Activated CD4-positive, alpha-beta memory T cell treated with anti-CD3 and anti-CD28 coated beads, Interleukin-2, amount 10 ng/mL, durations not matched to agents 7 days and 5 days (primary cell): ENCODE measurements around the gene NTN4. TPM values are rescaled to one million over a fixed set of nuclear protein-coding genes. Genes with fewer than 3 reads are reported as not detected.
"Not testable (repeated sequence)": the region's sequence is repeated elsewhere in the genome, so short reads cannot be mapped to it uniquely, and the experiment has no call there.

ENCODE experiments used
- CTCF ChIA-PET: fragments of 350-600 bp; sonication (Branson Sonifier 250); formaldehyde crosslinking; loops from one replicate; lab custom pipeline; 2021; ENCODE audit warnings: antibody characterized with exemption, inconsistent platforms; lab: Charles Lee
- POLR2A ChIA-PET: fragments of 350-600 bp; sonication (Branson Sonifier 250); formaldehyde crosslinking; loops from one replicate; lab custom pipeline; 2021; ENCODE audit warnings: antibody characterized with exemption; lab: Charles Lee
- DNase-seq: peaks from one replicate; pipeline ENCODE4 v3.0.0-alpha.2; 2020
- H3K27ac Mint-ChIP-seq: one replicate; pipeline ENCODE4 v1.8.0; 2021; ENCODE audit warnings: mild to moderate bottlenecking, mixed read lengths
- H3K27me3 Mint-ChIP-seq: one replicate; pipeline ENCODE4 v1.8.0; 2021; ENCODE audit warnings: mixed read lengths
- H3K36me3 Mint-ChIP-seq: one replicate; pipeline ENCODE4 v1.8.0; 2021; ENCODE audit warnings: low read depth, mixed read lengths
- H3K4me1 Mint-ChIP-seq: one replicate; pipeline ENCODE4 v1.8.0; 2021; ENCODE audit warnings: mixed read lengths
- H3K4me3 Mint-ChIP-seq: one replicate; pipeline ENCODE4 v1.8.0; 2021; ENCODE audit warnings: mild to moderate bottlenecking, mixed read lengths
- H3K9me3 Mint-ChIP-seq: one replicate; pipeline ENCODE4 v1.8.0; 2021; ENCODE audit warnings: mixed read lengths
- total RNA-seq, 2 experiments: library from RNA; stranded (reverse); gene quantifications; one replicate each; pipeline ENCODE4 v1.2.3, GENCODE V29; 2021

The NTN4 gene
- total RNA-seq, 2 experiments from 2014 or later, result 0.25 to 0.63 TPM

DNA sequence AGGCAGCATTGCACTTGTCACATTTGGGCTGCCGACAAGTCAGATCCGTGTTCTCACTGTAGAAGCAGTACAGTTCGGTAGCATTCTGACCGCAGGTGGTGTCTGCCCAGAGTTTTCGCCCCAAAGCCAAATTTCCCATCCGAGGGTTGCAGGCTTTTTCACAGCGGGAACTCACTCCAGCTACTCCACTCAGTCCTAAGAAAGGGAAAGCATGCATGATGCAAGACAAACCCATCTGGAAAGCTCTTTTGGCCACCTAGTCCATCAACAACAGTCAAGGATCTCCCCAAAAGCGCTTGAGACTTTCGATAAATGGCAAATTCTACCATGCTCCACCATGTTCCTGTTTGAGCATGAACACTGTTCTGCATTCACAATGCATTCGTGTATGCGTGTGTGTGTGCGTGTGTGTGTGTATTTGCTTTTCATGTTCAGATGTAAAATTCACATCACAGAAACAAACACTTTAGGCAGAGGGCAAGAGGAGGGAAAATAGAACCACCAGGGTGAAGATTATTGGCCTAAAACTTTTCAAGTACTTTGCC is 3.2 kb downstream of the NTN4 start:
- ChIA-PET CTCF (no interaction called here), POLR2A (no interaction called here)
- H3K27ac Mint-ChIP-seq, result no peak overlapping the region
- H3K4me1 Mint-ChIP-seq, result peaks cover 12% of the 10 kb centered on the region
- no peaks in the 10 kb centered on the region for H3K9me3 Mint-ChIP-seq
- H3K4me3 Mint-ChIP-seq, result no peak overlapping the region
- no peak for DNase-seq
- H3K36me3 Mint-ChIP-seq, result no peaks in the 10 kb centered on the region
- peaks cover 49% of the 10 kb centered on the region for H3K27me3 Mint-ChIP-seq

DNA sequence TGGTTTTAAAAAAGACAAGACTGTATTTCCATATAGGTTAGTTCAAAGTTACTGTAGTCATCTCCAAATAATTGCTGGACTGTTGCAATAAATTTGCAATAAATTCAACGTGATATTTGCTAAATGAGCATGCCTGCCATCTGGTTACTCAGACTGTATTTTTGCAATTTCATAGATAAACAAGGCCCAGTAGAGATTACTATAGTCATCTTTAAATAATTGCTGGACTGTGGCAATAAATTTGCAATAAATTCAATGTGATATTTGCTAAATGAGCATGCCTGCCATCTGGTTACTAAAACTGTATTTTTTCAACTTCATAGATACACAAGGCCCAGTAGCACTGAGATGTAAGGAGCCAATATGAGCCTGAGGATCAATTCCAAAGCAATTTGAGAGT is 5.6 kb downstream of the NTN4 start:
- H3K36me3 Mint-ChIP-seq, result no peaks in the 10 kb centered on the region
- ChIA-PET CTCF (no interaction called here), POLR2A (no interaction called here)
- peaks cover 44% of the 10 kb centered on the region for H3K27me3 Mint-ChIP-seq
- H3K9me3 Mint-ChIP-seq, result no peaks in the 10 kb centered on the region
- peaks cover 4% of the 10 kb centered on the region for H3K4me1 Mint-ChIP-seq
- DNase-seq, result no peak
- H3K4me3 Mint-ChIP-seq, result no peak overlapping the region
- no peak overlapping the region for H3K27ac Mint-ChIP-seq

GRCh38 chr12:95784286-95784685 is 6.3 kb downstream of the NTN4 start:
- POLR2A ChIA-PET, result no interaction called here
- H3K27me3 Mint-ChIP-seq, result peaks cover 38% of the 10 kb centered on the region
- H3K36me3 Mint-ChIP-seq, result no peaks in the 10 kb centered on the region
- no peaks in the 10 kb centered on the region for H3K4me1 Mint-ChIP-seq
- DNase-seq, result no peak
- H3K4me3 Mint-ChIP-seq, result no peak overlapping the region
- H3K9me3 Mint-ChIP-seq, result no peaks in the 10 kb centered on the region
- no peak overlapping the region for H3K27ac Mint-ChIP-seq
- CTCF ChIA-PET, result no interaction called here

DNA sequence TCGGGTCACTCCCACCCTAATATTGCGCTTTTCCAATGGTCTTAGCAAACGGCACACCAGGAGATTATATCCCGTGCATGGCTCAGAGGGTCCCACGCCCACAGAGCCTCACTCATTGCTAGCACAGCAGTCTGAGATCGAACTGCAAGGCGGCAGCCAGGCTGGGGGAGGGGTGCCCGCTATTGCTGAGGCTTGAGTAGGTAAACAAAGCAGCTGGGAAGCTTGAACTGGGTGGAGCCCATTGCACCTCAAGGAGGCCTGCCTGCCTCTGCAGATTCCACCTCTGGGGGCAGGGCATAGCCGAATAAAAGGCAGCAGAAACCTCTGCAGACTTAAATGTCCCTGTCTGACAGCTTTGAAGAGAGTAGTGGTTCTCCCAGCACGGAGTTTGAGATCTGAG is 15.1 kb downstream of the NTN4 start:
- DNase-seq, H3K27ac Mint-ChIP-seq, H3K9me3 Mint-ChIP-seq, H3K4me1 Mint-ChIP-seq, POLR2A ChIA-PET, H3K4me3 Mint-ChIP-seq, CTCF ChIA-PET, H3K36me3 Mint-ChIP-seq: not testable (repeated sequence)
- H3K27me3 Mint-ChIP-seq, result peaks cover 25% of the 10 kb centered on the region

DNA sequence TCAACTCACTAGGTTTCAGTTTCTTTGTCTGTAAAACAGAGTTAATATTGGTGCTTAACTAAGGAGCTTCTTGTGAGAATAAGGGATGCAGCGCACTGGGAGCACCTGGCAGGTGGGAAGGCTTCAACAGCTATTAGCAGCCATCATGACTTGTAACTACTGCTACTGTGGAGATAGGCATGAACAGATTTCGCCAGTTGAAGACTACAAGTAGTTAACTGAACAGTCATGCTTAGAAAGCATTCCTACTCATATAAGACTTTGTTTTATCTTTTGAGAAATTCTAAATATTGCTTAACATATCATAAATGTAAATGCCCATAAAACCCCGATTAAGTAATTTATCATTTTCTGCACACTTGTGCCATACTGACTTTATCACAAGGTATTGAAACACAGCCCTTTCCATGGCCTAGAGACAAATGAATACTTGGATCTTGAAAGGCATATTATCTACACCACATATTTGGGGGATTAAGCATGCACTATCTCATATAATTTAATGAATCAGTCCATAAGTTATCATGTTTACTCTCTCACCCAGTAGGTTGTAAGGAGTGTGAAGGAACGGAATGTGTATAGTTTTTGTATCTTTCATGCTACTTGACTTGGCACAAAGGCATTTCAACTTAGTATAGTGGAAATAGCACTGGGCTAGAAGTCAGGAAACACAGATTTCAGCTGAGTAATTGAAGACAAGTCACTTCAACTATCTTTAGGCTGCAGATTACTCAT is 16.1 kb downstream of the NTN4 start:
- no peak for DNase-seq
- Mint-ChIP-seq H3K27ac (no peak overlapping the region), H3K36me3 (no peaks in the 10 kb centered on the region), H3K27me3 (peaks cover 21% of the 10 kb centered on the region), H3K4me1 (no peaks in the 10 kb centered on the region), H3K9me3 (no peaks in the 10 kb centered on the region), H3K4me3 (no peak overlapping the region)
- ChIA-PET CTCF (no interaction called here), POLR2A (no interaction called here)

- Mint-ChIP-seq H3K36me3 (no peaks in the 10 kb centered on the region), H3K27ac (no peak overlapping the region), H3K27me3 (peaks cover 23% of the 10 kb centered on the region), H3K4me3 (no peak overlapping the region), H3K9me3 (no peaks in the 10 kb centered on the region), H3K4me1 (no peaks in the 10 kb centered on the region)
- ChIA-PET POLR2A (interaction anchor here (0.5 kb wide), 1 partner anchor 49 kb away, joined by 4 read pairs; no protein-coding TSS in a partner anchor), CTCF (no interaction called here)
- no peak for DNase-seq
These were observed 17.2 kb downstream of the NTN4 start for GRCh38 chr12:95773320-95773719.

DNA sequence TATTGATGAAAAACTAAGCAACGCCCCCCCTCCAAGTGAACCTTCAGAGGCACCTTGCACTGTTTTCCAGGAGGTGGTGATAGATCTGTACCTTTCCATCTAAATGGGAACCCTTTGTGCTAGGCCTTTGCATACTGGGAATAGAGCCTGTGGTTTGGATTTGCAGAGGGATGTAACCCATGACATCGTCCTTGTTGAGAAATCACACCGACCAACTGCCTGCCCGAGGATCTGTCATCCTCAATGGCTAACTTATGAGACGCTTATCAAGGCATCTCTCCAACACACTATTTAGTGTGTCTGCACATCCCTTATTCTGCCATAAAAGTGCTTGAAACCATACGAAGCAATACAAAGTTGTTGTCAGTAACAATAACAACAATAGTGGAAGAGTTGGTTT is 22.9 kb downstream of the NTN4 start:
- CTCF ChIA-PET, result no interaction called here
- no peaks in the 10 kb centered on the region for H3K36me3 Mint-ChIP-seq
- peaks cover 11% of the 10 kb centered on the region for H3K27me3 Mint-ChIP-seq

DNA sequence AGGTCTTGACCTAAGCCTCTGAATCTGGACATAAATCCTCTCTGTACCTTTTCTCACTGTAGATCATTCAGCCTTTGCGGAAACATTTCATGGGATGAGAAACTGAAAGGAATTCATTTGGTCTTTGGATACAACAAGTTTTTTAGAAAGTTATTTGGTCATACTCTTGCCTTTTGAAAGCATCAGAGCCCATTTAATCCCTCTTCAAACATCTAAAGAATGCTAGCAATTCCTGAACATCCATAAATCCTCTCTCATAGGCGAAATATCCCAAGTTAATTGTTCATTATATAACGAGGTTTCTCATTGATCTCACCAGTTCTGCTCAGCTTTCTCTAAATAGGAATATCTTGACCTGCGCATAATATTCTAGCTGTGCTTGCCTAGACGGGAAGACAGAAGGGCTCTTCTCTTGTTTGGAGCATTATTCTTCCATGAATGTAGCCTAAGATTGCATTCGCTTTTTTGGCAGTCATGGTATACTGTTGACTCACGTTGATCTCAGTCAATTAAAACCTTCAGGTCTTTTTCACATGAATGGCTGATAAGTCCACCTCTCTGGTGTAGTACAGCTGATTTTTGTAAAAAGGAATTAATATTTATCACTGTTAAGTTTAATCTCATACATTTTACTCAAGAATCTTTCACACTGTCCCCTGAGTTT is 24.1 kb downstream of the NTN4 start:
- ChIA-PET CTCF (no interaction called here), POLR2A (no interaction called here)

More for the DNA sequence above, 22.9 kb downstream of the NTN4 start:
- H3K27ac Mint-ChIP-seq, result no peak overlapping the region
- no peak for DNase-seq
- no peaks in the 10 kb centered on the region for H3K9me3 Mint-ChIP-seq
- H3K4me3 Mint-ChIP-seq, result no peak overlapping the region
- POLR2A ChIA-PET, result no interaction called here
- H3K4me1 Mint-ChIP-seq, result no peaks in the 10 kb centered on the region

GRCh38 chr12:95764848-95765247 is 25.7 kb downstream of the NTN4 start:
- POLR2A ChIA-PET, result no interaction called here
- no peaks in the 10 kb centered on the region for H3K36me3 Mint-ChIP-seq
- H3K9me3 Mint-ChIP-seq, result no peaks in the 10 kb centered on the region
- no peak overlapping the region for H3K27ac Mint-ChIP-seq
- H3K4me1 Mint-ChIP-seq, result peaks cover 1% of the 10 kb centered on the region
- CTCF ChIA-PET, result no interaction called here
- no peak overlapping the region for H3K4me3 Mint-ChIP-seq
- peaks cover 9% of the 10 kb centered on the region for H3K27me3 Mint-ChIP-seq
- no peak for DNase-seq

More for the DNA sequence above, 24.1 kb downstream of the NTN4 start:
- Mint-ChIP-seq H3K36me3 (no peaks in the 10 kb centered on the region), H3K9me3 (no peaks in the 10 kb centered on the region), H3K27ac (no peak overlapping the region), H3K4me3 (no peak overlapping the region), H3K27me3 (peaks cover 6% of the 10 kb centered on the region), H3K4me1 (peaks cover 1% of the 10 kb centered on the region)
- no peak for DNase-seq

DNA sequence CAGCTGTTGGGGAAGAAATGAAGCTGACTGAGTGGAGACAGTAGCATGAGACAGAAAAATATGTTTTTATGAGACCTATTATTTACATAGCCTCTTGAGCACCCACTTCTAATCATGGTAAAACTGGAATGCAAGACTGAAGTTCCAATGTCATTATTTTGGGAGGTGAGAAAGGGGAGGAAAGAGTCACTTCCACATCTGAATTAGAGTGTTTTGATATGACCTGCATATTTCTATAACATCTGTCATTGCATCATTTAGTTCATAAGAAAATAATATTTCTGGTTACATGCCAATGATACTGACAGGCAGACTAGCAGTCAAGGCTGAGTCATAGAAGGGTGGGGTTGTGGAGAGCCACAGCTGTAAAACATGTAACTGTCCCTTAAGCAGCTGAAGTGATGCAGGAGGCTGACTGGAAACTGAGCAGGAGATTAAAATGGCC is 26.7 kb downstream of the NTN4 start:
- H3K27ac Mint-ChIP-seq, result no peak overlapping the region
- no peak overlapping the region for H3K4me3 Mint-ChIP-seq
- no peaks in the 10 kb centered on the region for H3K36me3 Mint-ChIP-seq
- peaks cover 7% of the 10 kb centered on the region for H3K27me3 Mint-ChIP-seq
- peaks cover 1% of the 10 kb centered on the region for H3K4me1 Mint-ChIP-seq
- CTCF ChIA-PET, result no interaction called here
- no peaks in the 10 kb centered on the region for H3K9me3 Mint-ChIP-seq
- DNase-seq, result no peak
- POLR2A ChIA-PET, result no interaction called here

GRCh38 chr12:95762123-95762785 is 28.3 kb downstream of the NTN4 start:
- H3K36me3 Mint-ChIP-seq, result no peaks in the 10 kb centered on the region

GRCh38 chr12:95760371-95760770 is 30.2 kb downstream of the NTN4 start:
- Mint-ChIP-seq H3K4me3 (no peak overlapping the region), H3K36me3 (no peaks in the 10 kb centered on the region), H3K27me3 (peaks cover 13% of the 10 kb centered on the region), H3K27ac (no peak overlapping the region), H3K4me1 (peaks cover 1% of the 10 kb centered on the region), H3K9me3 (no peaks in the 10 kb centered on the region)
- ChIA-PET POLR2A (no interaction called here), CTCF (interaction anchor here (0.7 kb wide), 1 partner anchor 9 kb away, joined by 3 read pairs; no protein-coding TSS in a partner anchor)
- no peak for DNase-seq

More at GRCh38 chr12:95762123-95762785, 28.3 kb downstream of the NTN4 start:
- Mint-ChIP-seq H3K27me3 (peaks cover 7% of the 10 kb centered on the region), H3K4me3 (no peak overlapping the region), H3K27ac (no peak overlapping the region), H3K9me3 (no peaks in the 10 kb centered on the region), H3K4me1 (peaks cover 1% of the 10 kb centered on the region)
- ChIA-PET POLR2A (no interaction called here), CTCF (no interaction called here)
- no peak for DNase-seq

DNA sequence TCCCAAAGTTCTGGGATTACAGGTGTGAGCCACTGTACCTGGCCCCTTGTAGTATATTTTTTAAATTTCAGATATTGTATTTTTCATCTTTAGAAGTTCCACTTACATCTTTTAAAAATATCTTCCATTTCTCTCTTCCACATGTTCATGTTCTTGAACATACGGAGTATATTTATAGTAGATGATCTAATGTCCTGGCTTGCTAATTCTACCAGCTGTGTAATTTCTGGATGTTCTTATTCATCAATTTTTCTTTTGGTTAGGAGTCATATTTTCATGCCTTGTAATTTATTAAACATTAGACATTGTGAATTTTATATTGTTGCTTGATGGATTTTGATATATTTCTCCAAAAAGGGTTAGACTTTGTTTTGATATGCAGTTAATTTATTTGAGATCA is 30.8 kb downstream of the NTN4 start:
- ChIA-PET CTCF (interaction anchor here (0.7 kb wide), 1 partner anchor 9 kb away, joined by 3 read pairs; no protein-coding TSS in a partner anchor), POLR2A (no interaction called here)
- Mint-ChIP-seq H3K4me1 (peaks cover 1% of the 10 kb centered on the region), H3K9me3 (no peaks in the 10 kb centered on the region), H3K27me3 (peaks cover 13% of the 10 kb centered on the region), H3K27ac (no peak overlapping the region), H3K36me3 (no peaks in the 10 kb centered on the region), H3K4me3 (no peak overlapping the region)
- no peak for DNase-seq
